ENCODE data around the gene CDKN1C. TPM values are rescaled to one million over a fixed set of nuclear protein-coding genes. Genes with fewer than 3 reads are reported as not detected.

The CDKN1C gene
- total RNA-seq, 1 experiment from 2014 or later: 15.4 TPM

GRCh38 chr11:2929531-2929949, 44.0 kb upstream of the CDKN1C start:
- H3K27ac Mint-ChIP-seq: no peak overlapping the region
- no peak overlapping the region for H2BK15ac ChIP-seq (ENCODE audit: low read depth, low read length)
- peak overlapping the region; percentile 79 to 80 for H3K4me3 Mint-ChIP-seq
- no peak overlapping the region for H3K27ac ChIP-seq (ENCODE audit: insufficient read length, low read depth, low read length)
- H3K4me2 ChIP-seq (ENCODE audit: insufficient read depth, insufficient read length, low read length): peak overlapping the region; percentile 66
- no peaks in the 10 kb centered on the region for H3K9me3 ChIP-seq (ENCODE audit: control insufficient read depth, low read depth, low read length)
- H3K4ac ChIP-seq (ENCODE audit: low read depth, low read length): no peak overlapping the region
- no CpG with 5 or more reads among the region's 48 CpGs for WGBS (ENCODE audit: extremely low coverage, insufficient read length, low lambda C conversion rate)
- H3K36me3 Mint-ChIP-seq (ENCODE audit: insufficient read depth in 1 of 3, low read depth in 3 of 3): peaks cover 0 to 5% (median 0%) of the 10 kb centered on the region in 3 experiments; a peak in 1 of 7 replicates
- no peak overlapping the region for H3K9ac ChIP-seq (ENCODE audit: extremely low read depth, insufficient read length, low read length)
- H2BK5ac ChIP-seq (ENCODE audit: insufficient read length, low read length): no peak overlapping the region
- H3T11ph ChIP-seq (ENCODE audit: low read length): no peak overlapping the region
- H3K27me3 Mint-ChIP-seq (ENCODE audit: low read depth): peaks cover 37% of the 10 kb centered on the region
- peak overlapping the region; percentile 31; the same call in 1 of the 2 replicates for H3K14ac ChIP-seq (ENCODE audit: insufficient read depth, low read length)
- no peak overlapping the region for H4K5ac ChIP-seq (ENCODE audit: insufficient read length, low read depth, low read length)
- H2BK20ac ChIP-seq (ENCODE audit: low read depth, low read length, poor library complexity, severe bottlenecking): no peak overlapping the region
- no peak overlapping the region for H2AFZ ChIP-seq (ENCODE audit: low read length)
- no peaks in the 10 kb centered on the region for H3K79me2 ChIP-seq (ENCODE audit: insufficient read depth, low read length)
- H3K56ac ChIP-seq (ENCODE audit: insufficient read length, low read depth, low read length): no peak overlapping the region
- H3K18ac ChIP-seq (ENCODE audit: insufficient read length, low read depth, low read length): no peak overlapping the region
- peaks cover 18% of the 10 kb centered on the region; the same call in 1 of the 2 replicates for H3K27me3 ChIP-seq (ENCODE audit: insufficient read depth, low read length)
- no peak overlapping the region for H4K91ac ChIP-seq (ENCODE audit: insufficient read length, low read depth, low read length)
- DNase-seq: no peak
- H3K23me2 ChIP-seq (ENCODE audit: insufficient read length, low read depth, low read length, poor library complexity, severe bottlenecking): peaks cover 10% of the 10 kb centered on the region
- peaks cover 0 to 2% of the 10 kb centered on the region in 2 experiments; a peak in 3 of 5 replicates for H3K9me3 Mint-ChIP-seq
- no peak overlapping the region for H2AK5ac ChIP-seq (ENCODE audit: insufficient read length, low read length)
- H2BK12ac ChIP-seq (ENCODE audit: insufficient read length, low read depth, low read length): no peak overlapping the region
- peaks cover 6 to 8% of the 10 kb centered on the region in 2 experiments for H3K4me1 Mint-ChIP-seq
- TF ChIP-seq CTCF (conservative IDR thresholded peaks at IDR 0.05): no peak
- no peaks in the 10 kb centered on the region for H3K4me1 ChIP-seq (ENCODE audit: insufficient read depth, low read length)
- H4K20me1 ChIP-seq (ENCODE audit: control insufficient read depth, insufficient read depth, insufficient read length): no peaks in the 10 kb centered on the region
- H3K79me1 ChIP-seq (ENCODE audit: insufficient read depth, low read depth, low read length, poor library complexity, severe bottlenecking): no peaks in the 10 kb centered on the region
- H2BK120ac ChIP-seq (ENCODE audit: low read depth, low read length, poor library complexity, severe bottlenecking): no peak overlapping the region
- H3K23ac ChIP-seq (ENCODE audit: insufficient read length, low read depth, low read length): no peak overlapping the region
- no peak overlapping the region for H4K8ac ChIP-seq (replicated peaks; ENCODE audit: insufficient read length, low read depth, low read length)
